NAMALWA (cell line): ENCODE data around the gene ESRRB.

Experiments used
- DNase-seq: peaks from one replicate; pipeline ENCODE4 v3.0.0-alpha.2; 2015; ENCODE audit warnings: low spot score

Gene ESRRB

GRCh38 chr14:76352639-76353281 lies 23.2 kb upstream of the ESRRB start:
- peak; percentile 49 for DNase-seq

- no peak for DNase-seq
Observed at GRCh38 chr14:76354310-76354709, 21.6 kb upstream of the ESRRB start.

- no peak for DNase-seq
Observed at GRCh38 chr14:76355771-76356170, 20.2 kb upstream of the ESRRB start.

GRCh38 chr14:76371066-76371465 lies 4.9 kb upstream of the ESRRB start:
- no peak for DNase-seq

- DNase-seq: no peak
Observed at GRCh38 chr14:76373456-76373855, 2.5 kb upstream of the ESRRB start.

GRCh38 chr14:76375484-76375883 lies 453 bp upstream of the ESRRB start:
- no peak for DNase-seq

GRCh38 chr14:76376409-76376877 lies 506 bp downstream of the ESRRB start:
- no peak for DNase-seq

GRCh38 chr14:76376878-76377734 lies 1.2 kb downstream of the ESRRB start:
- no peak for DNase-seq

- no peak for DNase-seq
Observed at GRCh38 chr14:76377735-76378074, 1.8 kb downstream of the ESRRB start.

GRCh38 chr14:76380991-76381390 lies 5.1 kb downstream of the ESRRB start:
- no peak for DNase-seq

GRCh38 chr14:76381817-76382494 lies 6.0 kb downstream of the ESRRB start:
- DNase-seq: no peak

- no peak for DNase-seq
Observed at GRCh38 chr14:76382495-76382832, 6.5 kb downstream of the ESRRB start.

GRCh38 chr14:76385435-76385834 lies 9.5 kb downstream of the ESRRB start:
- DNase-seq: no peak

GRCh38 chr14:76386944-76387782 lies 11.2 kb downstream of the ESRRB start:
- peak; percentile 81 for DNase-seq

- no peak for DNase-seq
Observed at GRCh38 chr14:76389841-76390240, 13.9 kb downstream of the ESRRB start.

- no peak for DNase-seq
Observed at GRCh38 chr14:76390621-76391020, 14.7 kb downstream of the ESRRB start.

GRCh38 chr14:76391981-76392690 lies 16.2 kb downstream of the ESRRB start:
- no peak for DNase-seq

GRCh38 chr14:76394569-76394968 lies 18.6 kb downstream of the ESRRB start:
- DNase-seq: no peak

GRCh38 chr14:76395161-76395560 lies 19.2 kb downstream of the ESRRB start:
- DNase-seq: no peak

- no peak for DNase-seq
Observed at GRCh38 chr14:76396714-76397187, 20.8 kb downstream of the ESRRB start.

- no peak for DNase-seq
Observed at GRCh38 chr14:76405627-76406026, 29.7 kb downstream of the ESRRB start.
